DLD1 (cell line): ENCODE data around the gene SPCS2.

Experiments
- in situ Hi-C: cut with HindIII; loops from 2 replicates; pipeline ENCODE4 v1.10.0; 2017; ENCODE audit warnings: low sequenced_read_pairs

Gene SPCS2

DNA sequence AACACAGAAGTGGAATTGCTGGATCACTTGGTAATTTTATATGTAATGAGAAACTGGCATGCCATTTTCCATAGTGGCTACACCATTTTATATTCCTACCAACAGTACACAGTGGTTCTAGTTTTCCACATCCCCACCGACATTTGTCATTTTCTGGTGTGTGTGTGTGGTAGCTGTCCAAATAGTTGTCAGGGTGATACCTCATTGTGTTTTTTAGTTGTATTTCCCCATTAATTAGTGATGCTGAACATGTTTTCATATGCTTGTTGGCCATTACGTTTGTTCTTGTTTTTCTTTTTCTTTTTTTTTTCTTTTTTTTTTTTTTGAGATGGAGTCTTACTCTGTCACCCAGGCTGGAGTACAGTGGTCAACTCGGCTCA is 51.9 kb downstream of the SPCS2 start:
- in situ Hi-C loops: loop anchor here (25.0 kb wide), 1 partner anchor 211 kb away; no protein-coding TSS in a partner anchor

DNA sequence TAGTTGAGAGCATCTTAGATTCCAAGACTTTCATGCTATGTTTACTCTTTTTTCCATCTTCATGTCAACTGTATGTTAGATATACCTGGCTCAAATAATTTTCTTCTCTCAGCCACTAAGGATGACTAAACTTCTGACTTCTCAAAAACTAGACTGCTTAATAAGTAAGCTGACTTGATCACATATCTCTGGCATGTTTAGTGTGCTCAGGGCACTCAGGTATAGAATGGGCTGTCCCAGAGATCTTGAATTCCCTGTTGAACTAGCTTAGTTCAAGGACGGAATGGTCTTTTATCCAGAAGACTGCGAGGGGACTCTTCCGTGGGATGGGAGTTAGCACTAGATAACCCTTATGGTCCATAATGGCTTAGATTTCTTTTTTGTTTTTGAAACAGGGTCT is 52.6 kb downstream of the SPCS2 start:
- in situ Hi-C loops: loop anchor here (25.0 kb wide), 1 partner anchor 211 kb away; no protein-coding TSS in a partner anchor

DNA sequence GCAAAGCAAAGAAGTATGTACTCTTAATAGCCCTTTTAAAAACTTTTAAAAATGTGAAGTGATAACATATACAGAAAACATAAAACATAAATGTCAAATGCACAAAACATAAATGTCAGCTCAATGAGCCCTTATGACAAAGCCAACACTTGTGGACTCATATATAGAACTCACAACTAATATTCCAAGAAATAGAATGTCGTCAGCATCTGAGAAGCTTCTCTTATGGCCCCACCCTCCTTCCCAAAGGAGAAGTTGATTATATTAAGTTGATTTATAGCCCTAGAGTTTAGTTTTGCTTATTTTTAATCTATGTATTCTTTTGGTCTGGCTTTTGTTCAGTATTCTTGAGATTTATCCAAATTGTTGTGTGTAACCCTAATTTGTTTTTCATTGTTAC is 53.5 kb downstream of the SPCS2 start:
- in situ Hi-C loops: loop anchor here (25.0 kb wide), 1 partner anchor 210 kb away; no protein-coding TSS in a partner anchor

DNA sequence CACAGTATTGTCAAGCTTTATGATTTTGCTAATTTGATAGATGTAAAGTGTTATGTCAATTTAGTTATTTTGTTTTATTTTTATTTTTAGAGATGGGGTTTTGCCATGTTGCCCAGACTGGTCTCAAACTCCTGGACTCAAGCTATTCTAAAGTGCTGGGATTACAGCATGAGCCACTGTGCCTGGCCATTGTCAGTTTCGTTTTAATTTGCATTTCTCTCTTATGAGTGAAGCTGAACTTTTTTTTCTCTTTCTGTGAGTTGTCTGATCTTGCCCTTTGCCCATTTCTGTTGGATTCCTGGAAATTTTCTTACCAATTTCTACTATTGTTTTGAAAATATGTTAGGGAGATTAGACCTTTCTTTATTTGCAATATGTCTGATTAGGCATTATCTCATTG is 55.1 kb downstream of the SPCS2 start:
- in situ Hi-C loops: loop anchor here (25.0 kb wide), 1 partner anchor 208 kb away; no protein-coding TSS in a partner anchor

DNA sequence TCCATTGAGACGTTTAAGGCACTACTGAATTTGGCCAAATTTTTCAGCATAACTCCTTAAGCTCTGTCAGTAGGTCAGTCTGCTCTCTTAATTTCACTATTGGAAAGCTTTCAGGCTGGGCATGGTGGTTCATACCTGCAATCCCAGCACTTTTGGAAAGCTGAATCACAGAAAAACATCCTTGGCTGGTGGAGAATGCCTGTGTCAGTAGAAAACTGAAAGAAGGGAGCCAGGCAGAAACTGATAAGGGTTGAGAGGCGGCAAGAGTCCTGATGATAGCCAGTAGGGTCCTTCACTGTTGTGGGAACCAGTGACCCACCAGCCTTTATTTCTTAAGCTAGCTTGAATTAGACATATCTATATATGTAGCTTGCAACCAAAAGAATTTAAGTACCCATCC is 62.3 kb downstream of the SPCS2 start:
- in situ Hi-C loops: loop anchor here (25.0 kb wide), 1 partner anchor 201 kb away; no protein-coding TSS in a partner anchor

DNA sequence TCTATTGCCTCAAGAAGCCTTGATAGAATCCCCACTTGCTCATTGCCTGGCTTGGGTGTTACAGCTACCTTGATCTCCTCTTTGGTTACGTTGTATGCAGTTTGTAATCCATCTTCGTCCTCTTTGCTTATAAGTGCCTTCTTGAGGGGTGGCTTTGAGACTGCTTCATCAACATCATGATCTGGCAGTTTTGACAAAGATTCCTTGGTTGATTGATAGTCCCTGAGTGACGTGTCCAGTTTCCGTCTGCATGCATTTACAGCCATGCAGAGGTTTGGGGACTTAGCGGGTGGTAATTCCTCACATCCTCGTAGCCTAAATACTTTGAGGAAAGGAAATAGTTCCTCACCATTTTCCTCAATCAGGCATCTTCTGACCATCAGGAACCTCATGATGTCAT is 62.8 kb downstream of the SPCS2 start:
- in situ Hi-C loops: loop anchor here (25.0 kb wide), 1 partner anchor 200 kb away; no protein-coding TSS in a partner anchor

DNA sequence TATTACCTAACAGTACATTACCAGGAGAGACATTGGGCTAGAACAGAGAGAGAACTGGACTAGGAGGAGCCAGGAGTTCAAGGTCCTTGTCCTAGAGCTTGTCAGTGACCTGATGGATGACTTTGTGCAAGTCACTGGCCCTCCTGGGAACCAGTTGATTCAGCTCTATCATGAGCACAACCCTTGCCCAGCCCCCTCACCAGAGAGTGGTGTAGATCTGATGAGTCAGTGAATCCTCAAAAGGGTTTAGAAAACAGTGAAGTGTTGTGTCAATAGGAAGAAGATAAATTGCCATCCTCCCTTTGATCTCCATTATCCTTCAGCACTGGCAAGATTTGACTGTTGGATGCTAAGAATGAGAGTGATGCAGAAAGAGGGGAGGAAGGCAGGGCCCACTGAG is 64.0 kb downstream of the SPCS2 start:
- in situ Hi-C loops: loop anchor here (25.0 kb wide), 1 partner anchor 199 kb away; no protein-coding TSS in a partner anchor

DNA sequence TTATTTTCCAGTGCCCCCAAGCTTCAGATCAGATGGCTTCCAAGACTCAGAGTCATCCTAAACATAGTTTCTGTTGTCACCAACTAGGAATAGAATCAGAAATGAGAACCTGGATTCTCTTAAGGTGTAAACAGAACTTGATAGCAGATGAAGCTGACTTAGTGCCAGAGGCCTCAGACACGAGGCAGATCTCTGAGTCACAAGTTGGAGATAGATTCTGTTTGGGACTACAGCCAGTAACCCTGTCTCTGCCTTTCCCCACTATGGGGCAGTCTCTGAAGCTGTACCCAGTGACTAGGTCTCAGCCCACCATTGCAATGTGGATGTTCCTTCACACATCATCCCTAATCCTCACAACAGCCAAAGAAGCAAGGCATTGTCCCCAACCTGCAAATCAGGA is 65.1 kb downstream of the SPCS2 start:
- in situ Hi-C loops: loop anchor here (25.0 kb wide), 1 partner anchor 198 kb away; no protein-coding TSS in a partner anchor

DNA sequence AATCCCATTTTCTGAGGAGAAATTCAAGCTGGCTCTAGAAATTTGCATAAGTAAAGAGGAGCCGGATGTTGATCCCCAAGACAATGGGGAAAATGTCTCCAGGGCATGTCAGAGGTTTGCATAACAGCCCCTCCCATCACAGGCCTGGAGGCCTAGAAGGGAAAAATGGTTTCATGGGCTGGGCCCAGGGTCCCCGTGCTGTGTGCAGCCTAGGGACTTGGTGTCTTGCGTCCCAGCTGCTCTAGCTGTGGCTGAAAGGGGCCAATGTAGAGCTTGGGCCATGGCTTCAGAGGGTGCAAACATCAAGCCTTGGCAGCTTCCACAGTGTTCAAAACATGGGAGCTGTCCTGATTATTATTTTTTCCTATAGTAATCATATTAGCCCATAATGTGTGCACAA is 70.1 kb downstream of the SPCS2 start:
- in situ Hi-C loops: loop anchor here (25.0 kb wide), 1 partner anchor 193 kb away; no protein-coding TSS in a partner anchor

DNA sequence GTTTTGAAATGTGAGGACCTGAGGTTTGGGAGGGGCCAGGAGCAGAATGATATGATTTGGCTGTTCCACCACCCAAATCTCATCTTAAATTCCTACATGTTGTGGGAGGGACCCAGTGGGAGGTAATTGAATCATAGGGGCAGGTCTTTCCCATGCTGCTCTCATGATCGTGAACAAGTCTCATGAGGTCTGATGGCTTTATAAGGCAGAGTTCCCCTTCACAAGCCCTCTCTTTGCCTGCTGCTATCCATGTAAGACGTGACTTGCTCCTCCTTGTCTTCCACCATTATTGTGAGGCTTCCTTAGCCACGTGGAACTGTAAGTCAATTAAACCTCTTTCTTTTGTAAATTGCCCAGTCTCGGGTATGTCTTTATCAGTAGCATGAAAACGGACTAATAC is 71.3 kb downstream of the SPCS2 start:
- in situ Hi-C loops: loop anchor here (25.0 kb wide), 1 partner anchor 192 kb away; no protein-coding TSS in a partner anchor

DNA sequence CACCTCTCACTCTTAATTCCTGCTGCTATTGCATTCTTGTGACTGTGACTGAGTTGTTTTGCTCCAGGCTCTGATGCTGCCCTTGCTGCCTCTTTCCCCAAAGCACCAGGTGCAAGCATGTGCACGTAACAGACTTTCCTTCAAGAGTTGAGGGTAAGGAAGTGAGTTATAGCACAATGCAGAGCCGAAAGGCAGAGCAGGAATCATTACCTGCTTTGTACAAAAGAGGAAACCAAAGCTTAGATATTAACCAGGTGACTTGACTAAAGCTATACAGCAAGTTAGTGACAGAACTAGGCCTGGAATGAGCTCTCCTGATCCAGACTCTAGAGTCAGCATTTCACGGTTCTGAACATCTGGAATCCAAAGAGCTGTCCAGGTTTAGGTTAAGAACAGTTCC is 73.2 kb downstream of the SPCS2 start:
- in situ Hi-C loops: loop anchor here (25.0 kb wide), 1 partner anchor 190 kb away; no protein-coding TSS in a partner anchor

DNA sequence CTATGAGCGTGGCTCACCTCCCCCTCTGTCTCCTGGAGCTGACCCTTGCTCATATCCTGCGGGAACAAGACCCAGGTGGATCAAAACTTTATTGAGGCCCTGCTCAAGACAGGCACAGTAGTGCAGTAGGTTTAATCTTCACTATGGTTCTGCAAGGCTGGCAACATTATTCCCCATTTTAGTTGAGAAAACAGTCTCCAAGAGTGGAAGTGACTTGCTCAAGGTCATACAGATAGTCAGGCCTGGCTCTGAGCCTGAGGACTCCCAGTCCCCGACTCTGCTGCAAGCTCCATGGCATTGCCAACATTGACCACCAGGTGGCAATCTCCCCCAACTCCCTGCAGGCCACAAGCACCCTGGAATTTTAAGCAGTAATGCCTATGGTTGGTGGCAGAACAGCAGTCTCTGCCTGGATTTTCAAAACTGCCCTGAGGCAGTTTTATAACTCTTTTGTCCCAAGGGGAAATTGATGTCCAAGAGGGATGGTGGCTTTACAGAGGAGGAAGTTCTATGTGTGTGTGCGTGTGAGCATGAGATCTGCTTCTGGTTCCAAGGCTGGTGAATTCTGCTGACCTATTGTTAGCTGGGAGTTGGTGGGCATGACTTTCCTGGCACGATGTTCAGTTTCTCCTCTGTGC is 73.8 kb downstream of the SPCS2 start:
- in situ Hi-C loops: loop anchor here (25.0 kb wide), 1 partner anchor 189 kb away; no protein-coding TSS in a partner anchor

DNA sequence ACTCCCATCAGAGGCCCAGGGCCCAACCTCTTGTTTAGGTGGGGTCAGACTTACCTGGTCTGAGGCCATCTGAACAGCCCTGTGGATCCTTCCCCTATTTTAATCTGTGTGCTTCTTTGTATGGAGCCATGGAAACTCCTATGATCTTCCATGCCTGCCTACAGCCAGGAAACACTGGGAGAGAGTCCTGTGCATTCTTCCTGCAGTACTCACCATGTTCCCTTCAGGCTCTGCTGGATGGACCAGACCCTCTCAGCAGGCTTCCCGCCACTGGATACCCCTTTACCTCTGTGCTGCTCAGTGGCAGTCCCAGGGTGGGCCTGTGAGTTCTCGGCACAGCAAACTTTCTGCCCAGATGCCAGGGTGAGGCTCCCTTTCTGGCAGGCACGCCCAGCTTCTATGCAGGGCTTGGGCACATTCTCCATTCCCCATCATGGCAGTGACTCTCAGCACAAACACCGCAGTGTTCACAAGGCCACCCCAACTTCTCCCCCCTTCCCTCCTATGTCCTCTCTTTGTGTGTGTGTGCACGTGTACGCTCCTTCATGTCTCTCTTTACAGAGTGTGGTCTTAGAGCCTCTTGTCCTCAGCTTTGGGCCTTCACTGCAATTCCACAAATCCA is 74.5 kb downstream of the SPCS2 start:
- in situ Hi-C loops: loop anchor here (25.0 kb wide), 1 partner anchor 189 kb away; no protein-coding TSS in a partner anchor

DNA sequence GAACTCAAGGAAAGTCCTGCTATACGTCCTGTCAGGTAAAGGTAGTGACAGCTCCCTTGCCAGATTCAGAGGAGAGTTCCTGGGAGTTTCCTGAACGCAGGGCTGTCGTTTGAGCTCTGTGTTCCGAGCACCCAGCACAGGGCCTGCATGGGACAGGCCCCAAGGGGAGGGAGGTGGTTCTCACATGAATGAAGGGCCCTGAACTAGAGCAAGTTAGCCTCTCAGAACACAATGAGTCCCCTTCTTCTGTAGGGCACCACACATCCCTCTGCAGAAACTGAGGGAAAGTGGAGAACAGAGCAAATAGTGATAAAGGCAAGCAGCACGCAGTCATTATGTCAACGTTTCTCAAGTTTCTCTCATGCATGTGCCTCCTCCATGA is 75.0 kb downstream of the SPCS2 start:
- in situ Hi-C loops: loop anchor here (25.0 kb wide), 1 partner anchor 188 kb away; no protein-coding TSS in a partner anchor

DNA sequence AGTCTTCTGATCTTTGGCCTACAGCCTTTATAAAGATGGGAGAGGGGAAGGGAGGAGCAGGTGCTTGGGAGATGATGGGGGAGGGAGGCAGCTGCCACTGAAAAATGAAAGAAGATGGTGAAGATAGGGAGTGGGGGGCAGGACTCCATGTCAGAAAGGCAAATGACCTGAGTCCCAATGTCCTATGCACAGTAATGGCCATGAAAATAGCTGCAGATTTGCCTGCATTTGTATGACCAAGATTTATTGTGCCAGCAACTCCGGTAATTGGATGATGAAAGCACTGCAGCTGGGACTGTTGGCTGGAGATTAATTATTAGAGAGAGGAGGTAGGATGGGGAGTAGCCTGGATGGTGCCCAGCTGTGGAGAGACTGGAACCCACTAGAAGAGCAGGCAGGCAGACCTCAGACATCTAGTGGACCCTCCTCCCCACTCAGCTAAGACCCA is 75.7 kb downstream of the SPCS2 start:
- in situ Hi-C loops: loop anchor here (25.0 kb wide), 1 partner anchor 188 kb away; no protein-coding TSS in a partner anchor

DNA sequence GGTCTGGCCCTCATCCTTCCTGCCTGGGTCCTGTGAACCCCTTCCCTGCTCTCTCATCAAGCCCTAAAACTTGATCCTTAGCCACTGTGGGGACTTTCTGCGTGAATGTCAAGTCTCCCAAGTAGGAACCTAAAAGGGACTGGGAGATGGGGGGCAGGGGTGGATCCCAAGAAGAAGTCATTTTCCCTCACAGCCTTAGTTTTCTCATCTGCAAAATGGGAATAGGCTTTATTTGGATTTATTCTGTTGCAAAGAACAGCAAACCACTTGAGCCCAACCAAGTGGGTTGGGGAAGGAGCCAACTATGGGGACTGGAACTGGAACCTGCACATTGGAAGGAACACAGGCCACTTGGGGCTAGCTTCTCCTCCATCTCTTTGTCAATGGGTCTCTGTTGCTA is 76.5 kb downstream of the SPCS2 start:
- in situ Hi-C loops: no loop called here

DNA sequence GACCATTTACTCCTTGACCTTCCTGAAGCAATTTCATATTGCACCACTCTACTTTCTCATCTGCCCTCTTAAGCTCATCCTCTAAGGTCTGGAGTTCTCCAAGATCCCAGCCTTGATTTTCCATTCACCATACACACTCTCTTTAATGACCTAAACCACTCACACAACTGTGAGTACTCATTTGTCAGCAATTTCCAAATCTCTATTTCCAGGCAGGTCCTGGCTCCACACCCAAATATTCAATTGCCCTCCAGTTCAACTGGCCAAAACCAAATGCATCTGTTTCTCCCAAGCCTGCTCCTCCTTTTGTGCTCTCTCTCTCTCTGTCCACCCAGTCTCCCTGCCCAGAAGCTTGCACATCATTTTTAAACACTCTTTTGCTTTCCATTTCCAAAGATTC is 79.3 kb downstream of the SPCS2 start:
- in situ Hi-C loops: no loop called here
